ENCODE data around the gene DNTT. TPM values are rescaled to one million over a fixed set of nuclear protein-coding genes. Genes with fewer than 3 reads are reported as not detected.

DNTT gene
- not detected for total RNA-seq

GRCh38 chr10:96304230-96304629, at the start of gene DNTT:
TSS of gene DNTT (plus strand) at chr10:96304434. CDS start at chr10:96304498, 64 bp downstream.

GRCh38 chr10:96271016-96271815, 33.0 kb upstream of the DNTT start, which contains the start of gene BLNK:
TSS of gene BLNK (minus strand) at chr10:96271569. CDS start at chr10:96271398, 171 bp downstream.

GRCh38 chr10:96358851-96359540, 54.8 kb downstream of the DNTT start, which contains the start of gene OPALIN:
TSS of gene OPALIN (minus strand) at chr10:96359002. CDS start at chr10:96358896, 106 bp downstream.

Other genes with a start within 250 kb of the DNTT start
- gene ZNF518A, start 174.1 kb upstream of the DNTT start, total RNA-seq, result 88.9 TPM
- 1.3 TPM for gene BLNK, start 32.9 kb upstream of the DNTT start, total RNA-seq
- not detected for gene OPALIN, start 54.6 kb downstream of the DNTT start, total RNA-seq
- 0.63 TPM for gene TLL2, start 209.5 kb downstream of the DNTT start, total RNA-seq